ENCODE measurements around the gene ZNF333. TPM values are rescaled to one million over a fixed set of nuclear protein-coding genes. Genes with fewer than 3 reads are reported as not detected.
"Not testable (repeated sequence)": the region's sequence is repeated elsewhere in the genome, so short reads cannot be mapped to it uniquely, and the experiment has no call there.

The ZNF333 gene
- total RNA-seq, 1 donor from 2014 or later = 26.2 TPM

GRCh38 chr19:14763497-14764145, 73.8 kb downstream of the ZNF333 start:
- intact Hi-C loops (cut with micrococcal nuclease) = no loop called here
- ChIA-PET CTCF (no interaction called here), POLR2A (no interaction called here)
- Mint-ChIP-seq H3K4me3 (no peak overlapping the region), H3K36me3 (ENCODE audit: low read depth) (peaks cover 3% of the 10 kb centered on the region), H3K27ac (no peak overlapping the region), H3K27me3 (peaks cover 10% of the 10 kb centered on the region), H3K4me1 (no peaks in the 10 kb centered on the region), H3K9me3 (no peaks in the 10 kb centered on the region)
- DNase-seq = no peak
- ATAC-seq (ENCODE audit: low read depth) = no peak
- no peak for TF ChIP-seq CTCF (IDR thresholded peaks at IDR 0.05)

- intact Hi-C loops (cut with micrococcal nuclease) = no loop called here
- TF ChIP-seq CTCF (IDR thresholded peaks at IDR 0.05) = no peak
- H3K4me1 Mint-ChIP-seq = no peaks in the 10 kb centered on the region
- no peaks in the 10 kb centered on the region for H3K9me3 Mint-ChIP-seq
- H3K27ac Mint-ChIP-seq = no peak overlapping the region
- ChIA-PET POLR2A (no interaction called here), CTCF (no interaction called here)
- ATAC-seq (ENCODE audit: low read depth) (no peak), DNase-seq (no peak)
- H3K4me3 Mint-ChIP-seq = no peak overlapping the region
- peaks cover 10% of the 10 kb centered on the region for H3K27me3 Mint-ChIP-seq
- H3K36me3 Mint-ChIP-seq (ENCODE audit: low read depth) = peaks cover 3% of the 10 kb centered on the region
These were observed 74.6 kb downstream of the ZNF333 start for GRCh38 chr19:14764401-14764800.

- H3K36me3 Mint-ChIP-seq (ENCODE audit: low read depth); CTCF ChIA-PET; intact Hi-C loops (cut with micrococcal nuclease); DNase-seq; H3K4me1 Mint-ChIP-seq; ATAC-seq (ENCODE audit: low read depth); H3K4me3 Mint-ChIP-seq; POLR2A ChIA-PET; H3K9me3 Mint-ChIP-seq; H3K27ac Mint-ChIP-seq: not testable (repeated sequence)
- peaks cover 10% of the 10 kb centered on the region for H3K27me3 Mint-ChIP-seq
These were observed 75.6 kb downstream of the ZNF333 start for GRCh38 chr19:14765403-14765802.

GRCh38 chr19:14765841-14766240, 76.0 kb downstream of the ZNF333 start:
- peaks cover 10% of the 10 kb centered on the region for H3K27me3 Mint-ChIP-seq

GRCh38 chr19:14767466-14767971, 77.7 kb downstream of the ZNF333 start:
- peaks cover 10% of the 10 kb centered on the region for H3K27me3 Mint-ChIP-seq
- ChIA-PET POLR2A (no interaction called here), CTCF (no interaction called here)
- H3K27ac Mint-ChIP-seq = no peak overlapping the region
- intact Hi-C loops (cut with micrococcal nuclease) = no loop called here
- DNase-seq (no peak), ATAC-seq (ENCODE audit: low read depth) (no peak)
- H3K36me3 Mint-ChIP-seq (ENCODE audit: low read depth) = peaks cover 3% of the 10 kb centered on the region
- no peaks in the 10 kb centered on the region for H3K9me3 Mint-ChIP-seq
- no peak for TF ChIP-seq CTCF (IDR thresholded peaks at IDR 0.05)
- H3K4me1 Mint-ChIP-seq = peaks cover 7% of the 10 kb centered on the region
- H3K4me3 Mint-ChIP-seq = no peak overlapping the region

More at GRCh38 chr19:14765841-14766240, 76.0 kb downstream of the ZNF333 start:
- DNase-seq; H3K4me3 Mint-ChIP-seq; H3K4me1 Mint-ChIP-seq; H3K9me3 Mint-ChIP-seq; H3K36me3 Mint-ChIP-seq (ENCODE audit: low read depth); POLR2A ChIA-PET; H3K27ac Mint-ChIP-seq; CTCF ChIA-PET; intact Hi-C loops (cut with micrococcal nuclease); ATAC-seq (ENCODE audit: low read depth): not testable (repeated sequence)

GRCh38 chr19:14768001-14768400, 78.2 kb downstream of the ZNF333 start:
- Mint-ChIP-seq H3K4me3 (no peak overlapping the region), H3K27me3 (peaks cover 10% of the 10 kb centered on the region), H3K36me3 (ENCODE audit: low read depth) (peaks cover 3% of the 10 kb centered on the region), H3K4me1 (peaks cover 7% of the 10 kb centered on the region), H3K27ac (no peak overlapping the region), H3K9me3 (no peaks in the 10 kb centered on the region)
- TF ChIP-seq CTCF (IDR thresholded peaks at IDR 0.05) = no peak
- POLR2A ChIA-PET = no interaction called here
- ATAC-seq (ENCODE audit: low read depth) (no peak), DNase-seq (no peak)
- intact Hi-C loops (cut with micrococcal nuclease) = no loop called here
- CTCF ChIA-PET = no interaction called here

Measured in activated B cell treated with CpG ODN at 0.5 μM for 24 hours (primary cell).